Cardiac fibroblast (primary cell): Measurements from ENCODE around the gene OTC.

Source experiments
- DNase-seq, 2 donors: peaks; one replicate each; pipeline versions ENCODE4 v3.0.0 to v3.0.0-alpha.2; 2010; ENCODE audit warnings: low read depth in 2 of 2
- H3K4me3 ChIP-seq, 2 donors: replicated peaks in 1 of 2; 1 replicate in 1 of 2; 2 replicates in 1 of 2; pipeline ENCODE4 v1.5.1; 2011; ENCODE audit warnings: low read depth in 2 of 2, low read length in 2 of 2, mild to moderate bottlenecking in 2 of 2, moderate library complexity in 1 of 2
- CTCF ChIP-seq: IDR thresholded peaks from one replicate; pipeline ENCODE4 v1.5.1; 2011; ENCODE audit warnings: low read depth, mild to moderate bottlenecking, low read length, inconsistent platforms

Gene OTC

GRCh38 chrX:38437093-38437492, 84.7 kb downstream of the OTC start:
- no peak for TF ChIP-seq CTCF
- H3K4me3 ChIP-seq: no peak overlapping the region
- DNase-seq: peak in 1 of 2 donors; percentile 9

GRCh38 chrX:38438321-38438720, 85.9 kb downstream of the OTC start:
- no peak for DNase-seq
- no peak overlapping the region for H3K4me3 ChIP-seq
- TF ChIP-seq CTCF: no peak

DNA sequence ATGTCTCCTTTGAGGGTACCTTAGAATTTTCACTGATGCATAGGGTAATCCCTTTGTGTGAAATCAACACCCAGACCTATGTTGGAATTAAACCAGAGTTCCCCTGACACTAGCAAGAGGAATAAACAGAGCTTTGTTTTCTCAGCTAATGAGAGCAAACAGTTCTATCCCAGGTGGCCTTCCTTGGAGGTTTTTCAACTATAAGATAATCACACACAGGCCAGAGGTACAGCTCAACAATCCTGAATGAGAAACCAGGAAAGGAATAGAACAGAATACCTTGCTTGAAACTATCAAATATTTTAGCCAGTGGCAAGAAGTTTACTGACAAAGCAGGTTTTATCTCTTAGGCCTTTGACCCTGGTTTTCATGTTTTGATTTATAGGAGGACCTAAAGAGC, 100.2 kb downstream of the OTC start:
- H3K4me3 ChIP-seq: no peak overlapping the region
- no peak for TF ChIP-seq CTCF
- DNase-seq: no peak

GRCh38 chrX:38458071-38458470, 105.7 kb downstream of the OTC start:
- TF ChIP-seq CTCF: no peak
- no peak overlapping the region for H3K4me3 ChIP-seq
- DNase-seq: no peak

DNA sequence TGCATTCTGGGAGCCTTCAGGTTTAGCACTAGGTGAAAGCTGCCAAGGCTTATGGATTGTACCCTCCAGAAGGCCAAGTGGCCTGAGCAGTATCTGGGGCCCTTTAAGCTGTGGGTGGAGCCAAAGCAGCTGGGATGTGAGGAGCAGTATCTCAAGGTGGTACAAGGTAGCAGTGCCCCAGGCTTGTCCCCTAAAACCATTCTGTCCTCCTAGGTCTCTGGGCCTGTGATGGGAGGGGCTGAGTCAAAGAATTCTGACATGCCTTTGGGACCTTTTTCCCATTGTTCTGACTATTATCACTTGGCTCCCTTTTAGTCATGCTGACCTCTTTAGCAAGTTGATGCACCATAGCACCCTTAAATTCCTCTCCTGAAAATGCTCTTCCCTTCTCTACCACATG, 109.9 kb downstream of the OTC start:
- H3K4me3 ChIP-seq: no peak overlapping the region
- no peak for DNase-seq
- TF ChIP-seq CTCF: no peak

DNA sequence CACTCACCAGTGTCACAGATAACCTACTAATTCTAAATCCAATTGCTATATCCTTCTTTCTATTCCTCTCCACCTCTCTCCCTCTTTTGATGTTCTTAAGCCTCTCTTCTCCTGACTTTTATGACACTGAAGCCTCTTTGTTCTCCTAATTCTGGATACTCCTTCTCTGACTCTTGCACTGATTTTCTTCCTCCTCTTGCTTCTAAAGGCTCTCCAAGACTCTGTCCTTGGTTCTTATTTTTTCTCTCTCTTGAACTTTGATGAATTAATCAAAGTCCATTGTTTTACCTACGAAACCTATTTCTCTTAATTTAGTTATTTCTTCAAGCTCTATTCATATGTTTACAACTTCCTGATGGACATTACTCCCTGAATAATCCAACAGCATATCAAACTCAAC, 113.3 kb downstream of the OTC start:
- DNase-seq: no peak

More for the DNA sequence above, 113.3 kb downstream of the OTC start:
- no peak for TF ChIP-seq CTCF
- H3K4me3 ChIP-seq: no peak overlapping the region
